Measurements from ENCODE around the gene EFNA2.

DNA sequence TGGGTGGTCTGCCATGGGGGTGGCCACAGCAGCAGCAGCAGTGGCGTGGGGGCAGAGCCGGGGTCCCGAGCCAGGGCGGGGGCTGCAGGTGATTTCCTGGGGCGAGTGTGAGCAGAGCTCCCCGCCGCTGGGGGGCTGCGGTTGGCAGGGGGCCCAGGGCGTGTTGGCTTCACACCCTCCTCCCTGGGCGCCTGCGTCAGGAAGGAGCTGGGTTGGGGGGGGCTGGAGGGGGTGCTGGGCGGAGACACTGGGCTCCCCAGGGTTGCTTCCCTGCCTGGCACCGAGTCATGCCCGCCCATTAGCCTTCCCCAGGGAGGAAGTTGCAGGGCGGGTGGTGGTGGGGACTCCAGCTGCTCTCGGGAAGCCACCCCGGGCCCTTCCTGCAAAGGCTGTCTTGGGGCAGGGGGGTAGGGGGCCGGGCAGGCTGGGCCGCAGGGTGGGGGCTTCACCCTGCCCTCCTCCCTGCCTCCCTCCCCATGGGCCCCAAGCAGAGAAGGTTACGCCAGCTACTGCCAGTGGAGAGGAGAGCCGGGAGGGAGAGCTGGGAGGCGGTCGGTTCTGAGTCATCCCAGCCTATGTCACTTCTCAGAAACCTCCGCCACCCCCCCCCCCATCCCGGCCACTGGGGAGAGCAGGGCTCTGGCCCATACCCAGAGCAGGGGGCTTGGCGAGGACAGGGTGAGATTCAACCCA is 32.7 kb upstream of the EFNA2 start:
- TF ChIP-seq POLR2A (IDR thresholded peaks at IDR 0.05; ENCODE audit: low read depth) (no peak), POLR2AphosphoS5 (IDR thresholded peaks at IDR 0.05) (peak; percentile 48 to 77)
- TF ChIP-seq, protein P1, sequence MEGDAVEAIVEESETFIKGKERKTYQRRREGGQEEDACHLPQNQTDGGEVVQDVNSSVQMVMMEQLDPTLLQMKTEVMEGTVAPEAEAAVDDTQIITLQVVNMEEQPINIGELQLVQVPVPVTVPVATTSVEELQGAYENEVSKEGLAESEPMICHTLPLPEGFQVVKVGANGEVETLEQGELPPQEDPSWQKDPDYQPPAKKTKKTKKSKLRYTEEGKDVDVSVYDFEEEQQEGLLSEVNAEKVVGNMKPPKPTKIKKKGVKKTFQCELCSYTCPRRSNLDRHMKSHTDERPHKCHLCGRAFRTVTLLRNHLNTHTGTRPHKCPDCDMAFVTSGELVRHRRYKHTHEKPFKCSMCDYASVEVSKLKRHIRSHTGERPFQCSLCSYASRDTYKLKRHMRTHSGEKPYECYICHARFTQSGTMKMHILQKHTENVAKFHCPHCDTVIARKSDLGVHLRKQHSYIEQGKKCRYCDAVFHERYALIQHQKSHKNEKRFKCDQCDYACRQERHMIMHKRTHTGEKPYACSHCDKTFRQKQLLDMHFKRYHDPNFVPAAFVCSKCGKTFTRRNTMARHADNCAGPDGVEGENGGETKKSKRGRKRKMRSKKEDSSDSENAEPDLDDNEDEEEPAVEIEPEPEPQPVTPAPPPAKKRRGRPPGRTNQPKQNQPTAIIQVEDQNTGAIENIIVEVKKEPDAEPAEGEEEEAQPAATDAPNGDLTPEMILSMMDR (IDR thresholded peaks at IDR 0.05), result peak in 1 of 3 experiments; percentile 30
